Suprapubic skin (tissue), 4 donors: ENCODE results near the gene ADGRF4.

ENCODE experiments used
- CTCF ChIP-seq, 2 donors: fragments of 200-600 bp in 1 of 2; fragments of 450-650 bp in 1 of 2; sonication (generic) in 1 of 2; IDR thresholded peaks; one replicate each; pipeline ENCODE4 v1.5.1; 2016 to 2019; ENCODE audit warnings: antibody characterized with exemption in 2 of 2, mild to moderate bottlenecking in 1 of 2, moderate library complexity in 1 of 2
- EP300 ChIP-seq: sonication (generic); formaldehyde crosslinking; IDR thresholded peaks from one replicate; pipeline ENCODE4 v1.6.1; 2017; ENCODE audit warnings: antibody characterized with exemption
- POLR2A ChIP-seq, 2 donors: fragments of 450-650 bp; IDR thresholded peaks; one replicate each; pipeline ENCODE4 v1.6.1; 2017; ENCODE audit warnings: antibody characterized with exemption in 2 of 2, mild to moderate bottlenecking in 2 of 2, moderate library complexity in 2 of 2
- POLR2AphosphoS5 ChIP-seq, 3 donors: sonication (generic); formaldehyde crosslinking; IDR thresholded peaks; one replicate each; pipeline ENCODE4 v1.6.1; 2017; ENCODE audit warnings: antibody characterized with exemption in 3 of 3

GRCh38 chr6:47718571-47718970, 20.2 kb downstream of the ADGRF4 start:
- TF ChIP-seq POLR2A (IDR thresholded peaks at IDR 0.05): no peak
- TF ChIP-seq CTCF (IDR thresholded peaks at IDR 0.05): no peak
- no peak for TF ChIP-seq EP300
- no peak for TF ChIP-seq POLR2AphosphoS5 (IDR thresholded peaks at IDR 0.05)
